NOMO-1 treated with dmso at 0.1 percent for 144 hours (cell line): ENCODE data around the gene ABCF2.

Experiments used
- DNase-seq: peaks from one replicate; lab custom pipeline; 2025; ENCODE audit not compliant: unreplicated experiment; lab: John Stamatoyannopoulos, UW

ABCF2 gene

DNA sequence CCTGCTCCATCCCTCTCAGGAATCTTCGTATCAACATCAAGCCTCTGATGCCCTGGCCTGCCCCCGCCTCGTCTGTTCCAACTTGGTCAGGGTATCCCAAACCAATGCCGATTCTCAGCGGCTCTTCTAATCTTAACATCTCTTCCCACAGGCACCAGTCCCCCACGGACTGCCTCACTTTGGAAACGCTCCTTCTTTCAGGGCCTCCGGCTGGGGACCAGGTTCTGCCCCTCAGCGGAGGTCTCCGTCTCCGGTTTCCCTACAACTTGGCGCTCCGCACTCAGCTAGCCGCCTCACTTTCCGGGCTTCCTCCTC, 488 bp downstream of the ABCF2 start:
- DNase-seq = no peak

- no peak for DNase-seq
Observed at GRCh38 chr7:151225948-151226510, 976 bp downstream of the ABCF2 start.

DNA sequence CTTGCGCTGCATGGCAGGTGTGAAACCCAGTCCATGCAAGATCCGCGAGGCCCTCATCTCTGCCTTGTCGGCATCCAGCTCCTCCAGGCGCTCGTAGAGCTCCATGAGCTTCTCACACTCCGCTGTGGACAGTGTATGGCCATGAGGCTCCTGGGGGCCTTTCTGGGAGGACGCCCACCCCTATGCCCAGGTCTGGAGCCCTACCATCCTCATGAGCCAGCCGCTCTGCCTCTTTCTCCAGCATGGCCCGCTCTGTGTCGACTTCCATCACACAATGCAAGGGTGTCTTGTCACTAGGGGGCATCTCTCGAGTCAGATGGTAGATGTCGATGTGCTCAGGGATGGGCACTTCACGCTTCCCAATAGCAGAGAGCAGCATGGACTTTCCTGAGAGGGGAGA, 3.3 kb downstream of the ABCF2 start:
- no peak for DNase-seq

DNA sequence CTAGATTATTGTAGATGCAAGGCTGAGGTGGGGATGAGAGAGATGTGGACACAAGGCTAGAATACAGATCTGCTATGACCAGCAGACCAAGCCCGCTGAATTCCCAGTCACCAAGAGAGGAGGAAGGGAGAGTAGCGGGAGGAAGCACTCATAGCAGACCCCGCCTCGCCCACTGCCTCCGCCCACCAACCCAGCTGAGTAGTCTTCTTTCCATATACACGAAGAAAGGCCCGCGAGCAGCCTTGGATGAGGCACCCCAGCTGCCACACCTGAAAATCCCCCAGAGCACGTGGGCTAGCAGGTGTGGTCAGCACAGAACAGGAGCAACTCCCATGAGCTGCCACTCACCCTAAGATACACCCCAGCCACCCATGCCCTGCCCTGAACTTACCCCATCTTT, 8.8 kb downstream of the ABCF2 start:
- no peak for DNase-seq

DNA sequence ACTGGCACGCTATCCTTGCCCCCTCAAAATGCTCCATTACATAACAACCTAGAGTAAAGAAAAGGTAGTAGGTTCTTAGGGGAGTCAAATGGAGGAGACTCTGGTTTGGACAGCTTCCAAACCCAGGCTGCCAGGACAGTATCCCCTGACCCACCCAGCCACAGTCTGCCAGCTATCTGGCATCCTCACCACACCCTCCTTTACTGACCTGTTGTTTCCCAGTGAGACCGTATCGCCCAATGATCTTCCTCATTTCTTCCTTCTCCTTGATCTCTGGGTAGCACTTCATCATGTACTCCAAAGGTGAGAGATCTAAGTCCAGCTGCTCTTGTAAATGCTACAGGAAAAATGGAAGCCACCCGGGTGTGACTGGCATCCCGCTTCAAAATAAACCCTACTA, 11.6 kb downstream of the ABCF2 start:
- no peak for DNase-seq

- DNase-seq = no peak
Observed at GRCh38 chr7:151213826-151214225, 13.2 kb downstream of the ABCF2 start.

DNA sequence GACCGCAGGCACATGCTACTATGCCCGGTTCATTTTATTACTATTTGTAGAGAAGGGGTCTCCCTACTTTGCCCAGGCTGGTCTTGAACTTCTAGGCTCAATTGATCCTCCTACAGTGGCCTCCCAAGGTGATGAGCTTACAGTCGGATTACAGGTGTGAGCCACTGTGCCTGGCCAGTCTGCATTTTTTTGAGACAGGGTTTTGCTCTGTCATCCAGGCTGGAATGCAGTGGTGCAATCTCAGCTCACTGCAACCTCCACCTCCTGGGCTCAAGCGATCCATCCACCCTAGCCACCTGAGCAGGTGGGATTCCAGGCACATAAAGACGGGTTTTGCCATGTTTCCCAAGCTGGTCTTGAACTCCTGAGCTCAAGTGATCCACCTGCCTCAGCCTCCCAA, 14.4 kb downstream of the ABCF2 start:
- DNase-seq = no peak

- no peak for DNase-seq
Observed at GRCh38 chr7:151211155-151211772, 15.7 kb downstream of the ABCF2 start.

DNA sequence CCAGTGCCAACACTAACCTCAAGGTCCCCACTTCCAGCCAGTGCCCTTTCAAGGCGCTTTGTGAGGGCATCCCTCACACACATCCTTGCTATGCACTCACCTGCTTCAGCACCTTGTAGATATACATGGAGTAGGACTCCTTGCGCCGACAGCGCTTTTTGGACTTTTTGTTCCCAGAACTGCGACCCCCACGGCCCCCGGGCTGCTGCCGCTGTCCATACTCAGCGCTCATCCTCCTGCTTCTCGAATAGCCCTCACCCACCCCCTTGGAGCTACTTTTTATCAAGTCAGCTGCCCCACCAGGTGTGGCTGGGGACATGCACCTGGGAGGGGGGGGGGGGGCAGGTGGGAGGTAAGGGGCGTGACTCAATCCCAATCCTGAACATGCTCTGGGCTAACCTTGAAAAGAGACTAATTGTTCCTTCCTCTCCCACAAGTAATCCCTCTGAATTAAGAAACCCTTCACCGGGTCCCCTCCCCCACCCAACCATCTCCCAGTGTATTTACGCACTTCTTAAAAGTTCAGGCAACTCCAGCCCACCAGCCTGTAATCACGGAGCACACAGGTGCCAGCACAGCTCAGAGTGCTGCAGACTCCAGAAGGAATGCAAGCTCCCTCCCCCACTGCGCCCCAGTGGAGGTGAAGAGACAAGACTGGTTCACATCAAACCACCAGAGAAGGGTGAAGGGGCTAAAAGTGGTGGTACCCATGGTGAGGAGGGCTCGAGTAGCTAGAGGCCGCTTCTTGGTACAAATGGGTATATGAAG, 16.7 kb downstream of the ABCF2 start, which contains the start of gene H2BK1:
TSS of gene H2BK1 (minus strand) at position 402 of the 768 bp plus-strand sequence. CDS start at position 232, 170 bp downstream.
- no peak for DNase-seq

DNA sequence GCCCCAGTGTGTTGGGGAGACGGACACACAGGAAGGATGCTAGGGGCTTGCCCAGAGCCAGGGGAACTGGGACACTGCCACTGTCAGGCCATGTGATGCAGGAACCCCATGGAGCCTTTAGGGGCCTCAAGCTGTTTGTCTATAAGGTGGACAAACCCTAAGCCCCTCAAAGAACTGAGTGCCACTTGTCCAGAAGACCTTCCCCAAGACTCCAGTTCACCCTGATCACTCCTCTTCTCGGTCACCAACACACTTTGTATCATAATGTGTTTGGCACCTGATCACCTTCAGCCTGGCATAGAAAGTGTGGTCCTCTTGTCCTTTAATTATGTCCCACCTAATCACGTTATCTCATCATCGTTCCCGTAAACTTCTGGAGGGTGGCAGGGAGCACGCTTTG, 17.4 kb downstream of the ABCF2 start:
- DNase-seq = no peak

GRCh38 chr7:151208253-151208862, 18.6 kb downstream of the ABCF2 start:
- DNase-seq = no peak

DNA sequence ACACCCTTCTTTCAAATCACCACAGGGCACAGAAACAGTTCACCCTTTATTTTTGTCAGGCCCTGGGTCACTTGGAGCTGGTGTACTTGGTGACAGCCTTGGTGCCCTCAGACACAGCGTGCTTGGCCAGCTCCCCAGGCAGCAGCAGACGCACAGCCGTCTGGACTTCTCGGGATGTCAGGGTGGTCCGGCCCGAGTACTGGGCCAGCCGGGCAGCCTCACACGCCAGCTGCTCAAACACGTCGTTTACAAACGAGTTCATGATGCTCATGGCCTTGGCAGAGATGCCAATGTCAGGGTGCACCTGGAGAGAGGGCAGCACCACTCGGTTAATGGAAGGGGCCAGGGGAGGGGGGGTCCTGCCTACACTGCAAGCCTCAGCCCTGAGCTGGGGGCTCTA, 19.2 kb downstream of the ABCF2 start:
- DNase-seq = no peak

- no peak for DNase-seq
Observed at GRCh38 chr7:151207315-151207714, 19.7 kb downstream of the ABCF2 start.

- no peak for DNase-seq
Observed at GRCh38 chr7:151206914-151207313, 20.1 kb downstream of the ABCF2 start.

- DNase-seq = no peak
Observed at GRCh38 chr7:151205730-151206129, 21.3 kb downstream of the ABCF2 start.

DNA sequence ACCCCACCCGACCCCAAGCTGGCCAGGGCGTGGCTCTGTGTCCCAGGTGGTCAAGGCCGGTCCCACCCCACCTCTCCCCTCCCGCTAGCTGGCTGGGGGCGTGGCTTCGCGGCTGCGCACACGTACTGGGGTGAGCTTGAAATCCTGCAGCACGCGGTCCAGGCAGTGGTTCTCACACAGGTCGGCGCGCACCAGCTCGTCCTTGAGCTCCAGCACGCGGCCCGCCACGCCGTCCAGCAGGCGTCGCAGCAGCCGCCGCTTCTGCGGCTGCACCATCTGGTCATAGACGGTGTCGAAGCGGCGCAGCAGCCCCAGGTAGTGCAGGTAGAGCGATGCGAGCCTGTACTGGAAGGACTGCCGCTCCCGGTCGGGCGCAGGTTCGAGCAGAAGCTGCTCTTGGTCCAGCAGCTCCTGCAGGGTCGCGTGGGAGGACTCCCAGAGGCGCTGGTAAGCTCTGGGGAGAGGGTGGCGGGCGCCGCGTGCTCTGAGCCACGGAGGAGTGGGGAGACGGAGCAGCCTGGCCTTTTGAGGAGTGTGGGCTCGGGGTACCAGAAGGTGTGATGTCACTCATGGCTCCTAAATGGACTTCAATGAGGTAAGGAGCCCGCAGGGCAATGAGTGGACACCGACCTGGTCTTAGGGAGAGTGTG, 22.5 kb downstream of the ABCF2 start:
- no peak for DNase-seq

DNA sequence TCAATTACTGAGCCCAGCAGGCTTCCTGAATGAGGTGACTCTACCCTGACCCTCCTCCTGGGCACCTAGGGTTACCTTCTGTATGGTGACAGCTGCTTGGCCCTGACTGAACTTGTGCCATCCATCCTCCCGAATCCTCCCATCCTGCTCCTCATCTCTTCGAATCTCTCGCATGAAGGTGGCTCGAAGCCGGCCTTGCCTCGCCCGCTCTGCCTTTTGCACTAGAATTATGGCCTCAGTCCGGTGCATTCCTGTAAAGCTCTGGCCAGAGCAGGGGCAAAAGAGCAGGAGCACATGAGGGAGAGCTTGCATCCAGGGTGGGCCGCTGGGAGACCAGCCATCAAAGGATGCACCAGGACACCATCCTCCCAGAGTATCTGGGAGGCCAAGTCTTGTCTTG, 24.2 kb downstream of the ABCF2 start:
- no peak for DNase-seq

DNA sequence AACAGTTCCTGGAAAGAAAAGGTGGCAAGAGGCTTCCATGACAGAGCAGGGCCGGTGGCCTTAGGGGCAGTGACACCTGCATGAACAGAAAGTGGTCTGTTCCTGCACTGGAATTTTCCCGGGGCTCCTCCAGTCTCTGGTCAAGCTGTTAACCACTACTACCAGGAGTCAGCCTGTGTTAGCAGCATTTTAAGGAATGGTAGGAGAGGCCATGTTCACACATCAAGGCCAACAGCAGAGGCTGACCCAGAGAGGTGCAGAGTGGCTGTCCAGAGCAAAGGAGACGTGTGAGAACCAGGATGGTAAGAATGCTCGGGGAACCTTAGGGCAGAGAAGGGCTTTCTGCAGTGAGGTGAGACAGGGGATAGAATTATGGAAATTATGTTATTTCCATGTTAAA, 25.3 kb downstream of the ABCF2 start:
- no peak for DNase-seq

- no peak for DNase-seq
Observed at GRCh38 chr7:151201344-151201743, 25.7 kb downstream of the ABCF2 start.

- no peak for DNase-seq
Observed at GRCh38 chr7:151198945-151199848, 27.8 kb downstream of the ABCF2 start.

- no peak for DNase-seq
Observed at GRCh38 chr7:151197932-151198331, 29.1 kb downstream of the ABCF2 start.
